Activated naive CD8-positive, alpha-beta T cell treated with anti-CD3 and anti-CD28 coated beads, Interleukin-2, amount 10 ng/mL, durations not matched to agents 7 days and 5 days (primary cell): ENCODE data around the gene LHFPL3. TPM values are rescaled to one million over a fixed set of nuclear protein-coding genes. Genes with fewer than 3 reads are reported as not detected.

Experiments used
- ATAC-seq: fragments of 150-1000 bp; cut with Tn5 transposase; one replicate; pipeline ENCODE4 v1.10.0; 2021; ENCODE audit warnings: low read depth, moderate library complexity
- POLR2A ChIA-PET: fragments of 350-600 bp; sonication (Branson Sonifier 250); formaldehyde crosslinking; loops from one replicate; lab custom pipeline; 2021; ENCODE audit warnings: antibody characterized with exemption; lab: Charles Lee
- DNase-seq: peaks from one replicate; pipeline ENCODE4 v3.0.0; 2021
- H3K27ac Mint-ChIP-seq: one replicate; pipeline ENCODE4 v1.8.0; 2022; ENCODE audit warnings: mild to moderate bottlenecking, mixed read lengths
- H3K27me3 Mint-ChIP-seq: one replicate; pipeline ENCODE4 v1.8.0; 2022; ENCODE audit warnings: mild to moderate bottlenecking, moderate library complexity, mixed read lengths
- H3K36me3 Mint-ChIP-seq: one replicate; pipeline ENCODE4 v1.8.0; 2021; ENCODE audit warnings: mild to moderate bottlenecking, mixed read lengths
- H3K4me1 Mint-ChIP-seq: one replicate; pipeline ENCODE4 v1.8.0; 2021; ENCODE audit warnings: mixed read lengths
- H3K4me3 Mint-ChIP-seq: one replicate; pipeline ENCODE4 v1.8.0; 2022; ENCODE audit warnings: mild to moderate bottlenecking, moderate library complexity, mixed read lengths
- H3K9me3 Mint-ChIP-seq: one replicate; pipeline ENCODE4 v1.8.0; 2021; ENCODE audit warnings: mixed read lengths
- total RNA-seq, 2 experiments: library from RNA; stranded (reverse); gene quantifications; one replicate each; pipeline ENCODE4 v1.2.3, GENCODE V29; 2021

The LHFPL3 gene
- total RNA-seq, 2 experiments from 2014 or later = not detected

DNA sequence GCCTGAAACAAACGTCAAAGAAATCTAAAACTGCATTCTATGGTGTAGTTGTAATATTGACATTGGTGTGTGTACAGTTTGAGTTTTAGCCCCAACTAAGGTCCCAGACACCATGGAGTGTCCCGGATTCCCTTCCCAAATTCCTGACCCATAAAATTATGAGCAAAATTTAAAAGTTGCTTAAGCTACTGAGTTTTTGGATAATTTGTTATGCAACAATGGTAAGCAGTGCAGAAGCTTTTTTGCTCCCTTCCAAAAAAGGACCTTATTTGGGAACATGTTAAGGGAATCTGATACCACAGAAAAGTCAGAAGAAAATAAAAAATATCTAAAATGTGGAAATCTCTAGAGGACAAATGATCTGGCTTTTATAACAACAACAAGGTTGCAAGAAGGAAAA is 622.4 kb downstream of the LHFPL3 start:
- Mint-ChIP-seq H3K4me3 (no peak overlapping the region), H3K27ac (no peak overlapping the region), H3K27me3 (no peaks in the 10 kb centered on the region), H3K36me3 (peaks cover 11% of the 10 kb centered on the region), H3K9me3 (no peaks in the 10 kb centered on the region), H3K4me1 (peaks cover 29% of the 10 kb centered on the region)
- no peak for DNase-seq
- ATAC-seq = no peak
- POLR2A ChIA-PET = interaction anchor here (0.7 to 1.4 kb wide), 2 partner anchors 10 to 61 kb away, joined by 3 to 5 read pairs; no protein-coding TSS in a partner anchor

DNA sequence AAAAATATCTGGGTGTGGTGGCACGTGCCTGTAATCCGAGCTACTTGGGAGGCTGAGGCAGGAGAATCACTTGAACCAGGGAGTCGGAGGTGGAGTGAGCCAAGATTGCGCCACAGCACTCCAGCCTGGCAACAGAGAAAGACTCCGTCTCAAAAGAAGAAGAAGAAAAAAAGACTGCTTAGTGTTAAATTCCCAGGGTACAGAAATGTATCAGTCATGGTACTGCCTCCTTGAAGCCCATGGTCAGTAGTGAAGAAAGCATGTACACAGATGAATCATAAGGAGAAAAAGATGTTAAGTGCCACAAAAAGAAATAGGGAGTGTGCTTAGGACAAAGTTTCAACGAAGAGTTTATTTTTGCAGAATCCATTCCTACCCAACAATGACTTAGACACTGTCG is 623.1 kb downstream of the LHFPL3 start:
- DNase-seq (no peak), ATAC-seq (no peak)
- Mint-ChIP-seq H3K4me3 (no peak overlapping the region), H3K36me3 (peaks cover 11% of the 10 kb centered on the region), H3K9me3 (no peaks in the 10 kb centered on the region), H3K4me1 (peaks cover 27% of the 10 kb centered on the region), H3K27me3 (no peaks in the 10 kb centered on the region), H3K27ac (no peak overlapping the region)
- POLR2A ChIA-PET = interaction anchor here (0.7 kb wide), 1 partner anchor 1331 kb away, joined by 3 read pairs; no protein-coding TSS in a partner anchor

- Mint-ChIP-seq H3K36me3 (peaks cover 8% of the 10 kb centered on the region), H3K4me1 (peaks cover 29% of the 10 kb centered on the region)
Measured at GRCh38 chr7:104955276-104955675, 626.9 kb downstream of the LHFPL3 start.

More at GRCh38 chr7:104955276-104955675, 626.9 kb downstream of the LHFPL3 start:
- Mint-ChIP-seq H3K9me3 (peaks cover 2% of the 10 kb centered on the region), H3K27me3 (no peaks in the 10 kb centered on the region), H3K4me3 (no peak overlapping the region), H3K27ac (peak overlapping the region; percentile 4)
- DNase-seq = no peak
- ATAC-seq = no peak
- POLR2A ChIA-PET = interaction anchor here (1.0 to 3.2 kb wide), 3 partner anchors 10 to 57 kb away, joined by 3 to 46 read pairs (median 24); no protein-coding TSS in a partner anchor

Other genes starting within 250 kb of the LHFPL3 start
- gene ORC5, start 120.6 kb upstream of the LHFPL3 start, total RNA-seq = 10 to 100 TPM; 20.3 to 20.8 TPM